Hepatocyte (in vitro differentiated cells): ENCODE results near the gene ACOX3. TPM values are rescaled to one million over a fixed set of nuclear protein-coding genes. Genes with fewer than 3 reads are reported as not detected.

Experiments
- DNase-seq: peaks from one replicate; pipeline ENCODE4 v3.0.0-alpha.2; 2016; ENCODE audit warnings: low spot score
- H2AFZ ChIP-seq: fragments of 200-600 bp; sonication (generic); 2 replicates; pipeline ENCODE4 v1.6.0; 2016; ENCODE audit warnings: antibody characterized with exemption, mild to moderate bottlenecking
- H3K27ac ChIP-seq: fragments of 200-600 bp; sonication (generic); 2 replicates; pipeline ENCODE4 v1.5.1; 2016; ENCODE audit warnings: mild to moderate bottlenecking
- H3K27me3 ChIP-seq: fragments of 200-600 bp; sonication (generic); 2 replicates; pipeline ENCODE4 v1.6.1; 2016
- H3K36me3 ChIP-seq: fragments of 200-600 bp; sonication (generic); replicated peaks from 2 replicates; pipeline ENCODE4 v1.5.1; 2016; ENCODE audit warnings: low read depth; ENCODE audit not compliant: insufficient read depth
- H3K4me1 ChIP-seq: fragments of 200-600 bp; sonication (generic); 2 replicates; pipeline ENCODE4 v1.5.1; 2016; ENCODE audit warnings: mild to moderate bottlenecking, moderate library complexity; ENCODE audit not compliant: insufficient read depth
- H3K4me2 ChIP-seq: fragments of 200-600 bp; sonication (generic); 2 replicates; pipeline ENCODE4 v1.6.0; 2016
- H3K4me3 ChIP-seq: fragments of 200-600 bp; sonication (generic); 2 replicates; pipeline ENCODE4 v1.5.1; 2016; ENCODE audit warnings: mild to moderate bottlenecking
- H3K79me2 ChIP-seq: fragments of 200-600 bp; sonication (generic); 2 replicates; pipeline ENCODE4 v1.6.0; 2017; ENCODE audit warnings: mild to moderate bottlenecking
- H3K9me2 ChIP-seq: fragments of 200-600 bp; sonication (generic); replicated peaks from 2 replicates; pipeline ENCODE4 v1.6.0; 2017; ENCODE audit warnings: mild to moderate bottlenecking; ENCODE audit not compliant: insufficient read depth
- H3K9me3 ChIP-seq: fragments of 200-600 bp; sonication (generic); 2 replicates; pipeline ENCODE4 v1.5.1; 2016; ENCODE audit warnings: low read depth, mild to moderate bottlenecking
- H4K20me1 ChIP-seq: fragments of 200-600 bp; sonication (generic); 2 replicates; pipeline ENCODE4 v1.6.0; 2016; ENCODE audit warnings: mild to moderate bottlenecking; ENCODE audit not compliant: insufficient read depth, poor library complexity, severe bottlenecking
- CTCF ChIP-seq: fragments of 200-600 bp; sonication (generic); IDR thresholded peaks from 2 replicates; pipeline ENCODE4 v1.5.1; 2016; ENCODE audit warnings: antibody characterized with exemption, mild to moderate bottlenecking; ENCODE audit not compliant: poor library complexity
- EZH2 ChIP-seq: fragments of 200-600 bp; sonication (generic); IDR thresholded peaks from 2 replicates; pipeline ENCODE4 v1.6.1; 2016; ENCODE audit warnings: antibody characterized with exemption, mild to moderate bottlenecking, borderline replicate concordance
- EZH2phosphoT487 ChIP-seq: fragments of 200-600 bp; sonication (generic); IDR thresholded peaks from one replicate; pipeline ENCODE4 v1.6.1; 2018; ENCODE audit warnings: antibody characterized with exemption, mild to moderate bottlenecking, low read depth, moderate library complexity; ENCODE audit not compliant: unreplicated experiment, severe bottlenecking
- WGBS: methylation state at CpG from one replicate; pipeline ENCODE4 v1.1.6; 2016; ENCODE audit warnings: low lambda C conversion rate; ENCODE audit errors: missing lambda C conversion rate; 5-methylcytosine and 5-hydroxymethylcytosine counted together
- polyA plus RNA-seq: library from polyadenylated mRNA; unstranded; fragments of >200 nt; fragmentation: Nextera tagmentation; extraction: Ambion mirVana; gene quantifications from 2 replicates; pipeline ENCODE4 v1.2.1, GENCODE V29; 2016
- total RNA-seq: library from RNA; depleted of rRNA; stranded (reverse); fragments of >200 nt; gene quantifications from 2 replicates; pipeline ENCODE4 v1.2.3, GENCODE V29; 2014

The ACOX3 gene
- total and polyA plus RNA-seq, 2 experiments from 2014 or later = 17.6 to 22.5 TPM

DNA sequence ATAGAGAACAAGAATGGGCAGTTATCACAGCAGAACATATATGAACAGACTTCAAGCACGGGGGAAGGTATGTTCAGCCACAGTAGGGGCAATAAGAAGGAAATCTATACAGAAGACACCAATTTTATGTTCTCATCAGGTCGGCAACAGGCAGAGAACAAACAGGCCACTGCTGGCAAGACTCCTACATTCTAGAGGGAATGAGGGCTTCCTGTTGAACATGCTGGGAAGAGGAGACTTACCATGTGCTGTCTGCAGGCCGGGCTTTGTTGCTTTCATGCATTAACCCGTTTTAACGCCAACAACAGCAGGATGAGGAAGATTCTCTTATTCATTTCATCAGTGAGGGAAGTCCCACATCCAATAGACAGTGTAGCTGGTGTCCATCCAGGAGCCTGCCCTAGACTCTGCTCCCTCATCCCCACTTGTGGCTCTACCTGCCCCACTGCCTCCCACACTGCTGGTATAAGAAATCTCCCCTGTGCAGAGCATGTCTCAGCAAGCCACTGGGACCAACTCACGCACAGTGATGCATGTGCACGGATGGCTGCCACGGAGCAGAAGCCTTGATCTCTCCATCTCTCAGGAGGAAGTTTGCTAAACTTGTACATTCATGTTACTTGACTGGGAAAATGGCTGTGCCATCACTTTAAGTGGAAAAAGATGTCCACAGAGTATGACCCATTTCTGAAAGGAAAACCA is 84.5 kb downstream of the ACOX3 start:
- Histone ChIP-seq H3K79me2 (no peaks in the 10 kb centered on the region), H3K9me3 (no peaks in the 10 kb centered on the region), H3K27me3 (no peaks in the 10 kb centered on the region), H3K27ac (no peak overlapping the region), H3K9me2 (no peaks in the 10 kb centered on the region), H3K36me3 (no peaks in the 10 kb centered on the region), H3K4me1 (peaks cover 8% of the 10 kb centered on the region), H2AFZ (no peak overlapping the region), H3K4me3 (no peak overlapping the region), H4K20me1 (no peaks in the 10 kb centered on the region), H3K4me2 (no peak overlapping the region)
- no peak for DNase-seq
- WGBS = 73% methylated on average over 8 of the region's 8 CpGs
- TF ChIP-seq EZH2 = no peak
- TF ChIP-seq CTCF = no peak
- TF ChIP-seq EZH2phosphoT487 = no peak

DNA sequence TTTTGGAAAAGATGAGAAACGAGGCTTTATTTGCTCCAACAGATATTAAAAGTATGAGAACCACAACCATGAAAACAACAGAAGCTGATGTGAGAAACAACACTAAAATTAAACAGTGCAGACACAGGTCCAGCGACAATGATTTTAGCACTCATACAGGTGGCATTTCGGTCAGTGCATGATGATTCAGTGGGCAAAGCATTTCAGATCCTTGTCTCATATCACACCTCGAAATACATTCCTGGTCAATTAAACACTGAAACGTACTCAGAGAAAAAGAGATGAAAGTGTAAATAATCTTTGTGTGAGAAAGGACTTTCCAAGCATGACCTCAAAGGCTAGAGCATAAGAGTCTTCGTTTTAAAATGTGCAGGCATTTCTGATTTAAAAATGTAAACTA is 85.2 kb downstream of the ACOX3 start:
- H3K9me2 ChIP-seq = no peaks in the 10 kb centered on the region
- H3K27me3 ChIP-seq = no peaks in the 10 kb centered on the region
- no peak overlapping the region for H2AFZ ChIP-seq
- H3K36me3 ChIP-seq = no peaks in the 10 kb centered on the region
- peaks cover 8% of the 10 kb centered on the region for H3K4me1 ChIP-seq
- no peaks in the 10 kb centered on the region for H3K9me3 ChIP-seq
- no peak overlapping the region for H3K27ac ChIP-seq
- no peaks in the 10 kb centered on the region for H3K79me2 ChIP-seq
- no peaks in the 10 kb centered on the region for H4K20me1 ChIP-seq
- H3K4me2 ChIP-seq = no peak overlapping the region
- WGBS = 74% methylated on average over 6 of the region's 6 CpGs
- no peak for DNase-seq
- H3K4me3 ChIP-seq = no peak overlapping the region
- TF ChIP-seq EZH2phosphoT487 (no peak), CTCF (no peak), EZH2 (no peak)

DNA sequence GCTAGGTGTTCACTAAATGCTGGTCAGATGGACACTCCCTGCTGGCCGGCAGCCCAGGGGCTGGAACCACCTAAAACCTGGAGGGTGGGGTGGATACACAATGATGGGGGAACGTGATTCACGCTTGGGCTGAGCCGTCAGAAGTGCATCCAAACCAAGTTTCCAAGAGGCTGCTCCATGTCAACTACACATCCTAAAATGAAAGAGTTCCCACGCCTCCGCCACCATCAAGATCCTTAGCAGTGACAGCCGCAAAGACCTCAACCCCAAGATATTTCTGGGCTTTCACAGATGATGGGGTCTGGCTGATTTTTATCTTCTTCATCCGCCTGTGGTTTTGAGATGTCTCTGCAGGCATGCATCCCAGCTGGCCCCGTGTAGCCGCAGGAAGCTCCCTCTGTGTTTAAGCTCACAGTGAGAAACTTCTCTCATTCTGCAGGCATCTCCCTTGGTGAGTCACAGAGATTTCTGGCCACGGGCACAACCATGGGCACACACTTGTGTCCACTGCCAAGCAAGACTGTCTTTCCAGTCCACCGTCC is 86.5 kb downstream of the ACOX3 start:
- H3K9me2 ChIP-seq = no peaks in the 10 kb centered on the region
- WGBS = 73% methylated on average over 12 of the region's 12 CpGs
- no peaks in the 10 kb centered on the region for H3K79me2 ChIP-seq
- no peak overlapping the region for H3K4me3 ChIP-seq
- no peaks in the 10 kb centered on the region for H3K36me3 ChIP-seq
- no peak for DNase-seq
- no peak overlapping the region for H2AFZ ChIP-seq
- H3K4me2 ChIP-seq = no peak overlapping the region
- no peaks in the 10 kb centered on the region for H3K9me3 ChIP-seq
- H3K27ac ChIP-seq = no peak overlapping the region
- no peaks in the 10 kb centered on the region for H3K27me3 ChIP-seq
- TF ChIP-seq EZH2 (no peak), CTCF (no peak), EZH2phosphoT487 (no peak)
- peaks cover 8% of the 10 kb centered on the region for H3K4me1 ChIP-seq
- no peaks in the 10 kb centered on the region for H4K20me1 ChIP-seq
